SK-N-MC (cell line): ENCODE data around the gene SBF2.
"Not testable (repeated sequence)": the region's sequence is repeated elsewhere in the genome, so short reads cannot be mapped to it uniquely, and the experiment has no call there.

Source experiments
- DNase-seq: peaks from one replicate; pipeline ENCODE4 v3.0.0-alpha.2; 2011; ENCODE audit warnings: low read depth, low spot score
- H3K27ac ChIP-seq: fragments of 200-600 bp; sonication (generic); 2 replicates; pipeline ENCODE4 v1.5.1; 2016; ENCODE audit warnings: mixed run types
- H3K36me3 ChIP-seq: fragments of 200-600 bp; sonication (generic); 2 replicates; pipeline ENCODE4 v1.6.1; 2017; ENCODE audit warnings: antibody characterized with exemption, low read length, mixed read lengths; ENCODE audit not compliant: insufficient read depth
- H3K4me3 ChIP-seq: fragments of 200-600 bp; sonication (generic); 2 replicates; pipeline ENCODE4 v1.5.1; 2016
- H3K9ac ChIP-seq: fragments of 200-600 bp; sonication (generic); 2 replicates; pipeline ENCODE4 v1.8.0; 2017; ENCODE audit warnings: mixed run types, mixed read lengths; ENCODE audit not compliant: insufficient read length
- H3K9me3 ChIP-seq: fragments of 200-600 bp; sonication (generic); 2 replicates; pipeline ENCODE4 v1.6.1; 2017; ENCODE audit warnings: low read depth, mild to moderate bottlenecking, antibody characterized with exemption, low read length, moderate library complexity, mixed read lengths
- EZH2 ChIP-seq: fragments of 200-600 bp; sonication (generic); IDR thresholded peaks from one replicate; pipeline ENCODE4 v1.6.1; 2017; ENCODE audit warnings: antibody characterized with exemption
- FOXP2 ChIP-seq: optimal IDR thresholded peaks from 2 replicates; pipeline ENCODE3; 2011; ENCODE audit warnings: mild to moderate bottlenecking, moderate library complexity; ENCODE audit not compliant: insufficient read depth; ENCODE audit errors: extremely low read length, control extremely low read depth
- POLR2AphosphoS5 ChIP-seq: IDR thresholded peaks from 2 replicates; pipeline ENCODE4 v1.6.1; 2012; ENCODE audit warnings: mild to moderate bottlenecking, low read depth, low read length, borderline replicate concordance

The SBF2 gene

GRCh38 chr11:10232756-10233155, 61.3 kb downstream of the SBF2 start:
- no peak for DNase-seq
- H3K4me3 ChIP-seq, result no peak overlapping the region
- peaks cover 5% of the 10 kb centered on the region; the same call in 1 of the 2 replicates for H3K36me3 ChIP-seq
- no peak overlapping the region for H3K27ac ChIP-seq
- no peak for TF ChIP-seq POLR2AphosphoS5
- H3K9ac ChIP-seq, result no peak overlapping the region
- H3K9me3 ChIP-seq, result no peaks in the 10 kb centered on the region

- not testable (repeated sequence) for H3K9ac ChIP-seq, H3K4me3 ChIP-seq, H3K36me3 ChIP-seq, DNase-seq, H3K9me3 ChIP-seq, H3K27ac ChIP-seq
Observed at GRCh38 chr11:10231803-10232202, 62.2 kb downstream of the SBF2 start.

GRCh38 chr11:10225553-10225952, 68.5 kb downstream of the SBF2 start:
- no peak for TF ChIP-seq POLR2AphosphoS5
- TF ChIP-seq EZH2, result no peak
- no peak for TF ChIP-seq FOXP2
- no peaks in the 10 kb centered on the region; the same call in 1 of the 2 replicates for H3K9me3 ChIP-seq
- H3K36me3 ChIP-seq, result no peaks in the 10 kb centered on the region; the same call in 1 of the 2 replicates
- DNase-seq, result no peak
- no peak overlapping the region for H3K9ac ChIP-seq
- H3K27ac ChIP-seq, result no peak overlapping the region
- H3K4me3 ChIP-seq, result no peak overlapping the region

GRCh38 chr11:10222399-10222798, 71.6 kb downstream of the SBF2 start:
- Histone ChIP-seq H3K4me3 (no peak overlapping the region), H3K36me3 (no peaks in the 10 kb centered on the region; the same call in 1 of the 2 replicates), H3K9ac (no peak overlapping the region), H3K9me3 (no peaks in the 10 kb centered on the region; the same call in 1 of the 2 replicates), H3K27ac (no peak overlapping the region)
- TF ChIP-seq FOXP2 (no peak), EZH2 (no peak), POLR2AphosphoS5 (no peak)
- DNase-seq, result no peak

GRCh38 chr11:10221342-10221741, 72.7 kb downstream of the SBF2 start:
- H3K9ac ChIP-seq, result no peak overlapping the region
- H3K4me3 ChIP-seq, result no peak overlapping the region
- H3K9me3 ChIP-seq, result no peaks in the 10 kb centered on the region; the same call in 1 of the 2 replicates
- TF ChIP-seq FOXP2, result no peak
- TF ChIP-seq POLR2AphosphoS5, result no peak
- no peak for TF ChIP-seq EZH2
- H3K27ac ChIP-seq, result no peak overlapping the region
- no peaks in the 10 kb centered on the region; the same call in 1 of the 2 replicates for H3K36me3 ChIP-seq
- DNase-seq, result no peak

GRCh38 chr11:10211470-10211869, 82.5 kb downstream of the SBF2 start:
- Histone ChIP-seq H3K36me3 (no peaks in the 10 kb centered on the region), H3K4me3 (no peak overlapping the region), H3K27ac (no peak overlapping the region), H3K9me3 (no peaks in the 10 kb centered on the region), H3K9ac (no peak overlapping the region)
- no peak for TF ChIP-seq POLR2AphosphoS5
- no peak for TF ChIP-seq EZH2
- DNase-seq, result no peak

- TF ChIP-seq POLR2AphosphoS5 (no peak), FOXP2 (no peak), EZH2 (no peak)
- Histone ChIP-seq H3K9me3 (no peaks in the 10 kb centered on the region; the same call in 1 of the 2 replicates), H3K27ac (no peak overlapping the region), H3K36me3 (no peaks in the 10 kb centered on the region), H3K9ac (no peak overlapping the region), H3K4me3 (no peak overlapping the region)
- DNase-seq, result no peak
Observed at GRCh38 chr11:10209326-10209725, 84.7 kb downstream of the SBF2 start.

- TF ChIP-seq FOXP2 (no peak), EZH2 (no peak), POLR2AphosphoS5 (no peak)
- DNase-seq, result peak; percentile 48
- no peak overlapping the region for H3K4me3 ChIP-seq
- no peak overlapping the region for H3K27ac ChIP-seq
- H3K9me3 ChIP-seq, result peaks cover 8% of the 10 kb centered on the region; the same call in 1 of the 2 replicates
- no peak overlapping the region for H3K9ac ChIP-seq
- H3K36me3 ChIP-seq, result no peaks in the 10 kb centered on the region
Observed at GRCh38 chr11:10208131-10208575, 85.9 kb downstream of the SBF2 start.

GRCh38 chr11:10205928-10206327, 88.1 kb downstream of the SBF2 start:
- Histone ChIP-seq H3K27ac (no peak overlapping the region), H3K9me3 (peaks cover 10% of the 10 kb centered on the region; the same call in 1 of the 2 replicates), H3K36me3 (no peaks in the 10 kb centered on the region), H3K9ac (no peak overlapping the region), H3K4me3 (no peak overlapping the region)
- TF ChIP-seq EZH2 (no peak), POLR2AphosphoS5 (no peak), FOXP2 (no peak)
- DNase-seq, result no peak
